HG03439 (cell line): ENCODE results near the gene ECI2.
"Not testable (repeated sequence)": the region's sequence is repeated elsewhere in the genome, so short reads cannot be mapped to it uniquely, and the experiment has no call there.

Experiments used
- ATAC-seq: cut with Tn5 transposase; IDR thresholded peaks from one replicate; pipeline ENCODE4 v1.9.1; 2021; ENCODE audit warnings: mild to moderate bottlenecking, moderate library complexity; ENCODE audit not compliant: unreplicated experiment

ECI2 gene

GRCh38 chr6:4103929-4104328 is 31.4 kb downstream of the ECI2 start:
- ATAC-seq, result no peak

- ATAC-seq, result no peak
Observed at GRCh38 chr6:4102687-4103244, 32.6 kb downstream of the ECI2 start.

- ATAC-seq, result no peak
Observed at GRCh38 chr6:4101298-4101697, 34.1 kb downstream of the ECI2 start.

GRCh38 chr6:4100655-4101054 is 34.7 kb downstream of the ECI2 start:
- no peak for ATAC-seq

- ATAC-seq, result no peak
Observed at GRCh38 chr6:4093288-4093687, 42.1 kb downstream of the ECI2 start.

DNA sequence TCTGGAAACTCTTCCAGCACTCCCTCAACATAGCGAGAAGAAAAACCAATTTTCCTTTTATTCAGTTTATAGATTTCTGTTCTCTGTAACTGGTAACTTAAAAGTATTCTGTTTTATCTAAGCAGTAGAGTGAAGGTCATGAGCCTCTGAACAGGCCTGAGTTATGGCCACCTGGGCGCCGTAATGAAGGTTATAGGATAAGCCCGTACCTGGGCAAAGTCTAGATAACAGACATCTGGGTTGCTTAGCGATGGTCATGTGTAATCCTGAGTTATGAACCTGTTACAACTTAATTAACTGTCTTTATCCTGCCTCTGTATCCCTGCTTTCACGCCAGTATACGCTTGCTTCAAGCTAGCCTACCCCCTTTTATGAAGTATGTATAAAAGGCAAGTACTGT is 43.4 kb downstream of the ECI2 start:
- no peak for ATAC-seq

DNA sequence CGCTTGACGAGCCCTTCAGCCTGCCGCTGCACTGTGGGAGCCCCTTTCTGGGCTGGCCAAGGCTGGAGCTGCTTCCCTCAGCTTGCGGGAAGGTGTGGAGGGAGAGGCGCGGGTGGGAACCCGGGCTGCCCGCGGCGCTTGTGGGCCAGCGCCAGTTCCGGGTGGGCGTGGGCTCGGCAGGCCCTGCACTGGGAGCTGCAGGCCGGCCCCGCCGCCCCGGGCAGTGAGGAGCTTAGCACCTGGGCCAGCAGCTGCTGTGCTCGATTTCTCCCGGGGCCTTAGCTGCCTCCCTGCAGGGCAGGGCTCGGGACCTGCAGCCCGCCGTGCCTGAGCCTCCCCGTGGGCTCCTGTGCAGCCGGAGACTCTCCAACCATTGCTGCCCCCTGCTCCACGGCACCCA is 45.3 kb downstream of the ECI2 start:
- ATAC-seq, result not testable (repeated sequence)

DNA sequence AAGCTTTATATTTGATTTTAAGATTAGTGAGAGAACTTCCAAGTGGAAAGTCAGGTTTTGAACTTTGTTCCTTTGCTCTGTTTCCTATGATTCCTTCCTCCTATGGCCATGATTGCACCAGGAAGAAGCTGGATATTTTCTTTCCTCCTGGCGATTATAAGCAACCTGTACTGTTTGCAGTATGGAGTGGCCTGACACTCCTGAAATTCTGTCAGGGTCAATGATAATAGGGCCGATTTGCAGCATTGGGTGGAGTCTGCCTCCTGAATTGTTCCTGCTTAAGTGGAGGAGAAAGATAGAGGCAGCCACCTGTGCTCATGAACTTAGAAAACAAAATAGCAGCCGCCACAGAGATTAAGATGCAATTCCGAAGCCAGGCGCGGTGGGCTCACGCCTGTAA is 46.7 kb downstream of the ECI2 start:
- no peak for ATAC-seq

- no peak for ATAC-seq
Observed at GRCh38 chr6:4085332-4085700, 50.1 kb downstream of the ECI2 start.

DNA sequence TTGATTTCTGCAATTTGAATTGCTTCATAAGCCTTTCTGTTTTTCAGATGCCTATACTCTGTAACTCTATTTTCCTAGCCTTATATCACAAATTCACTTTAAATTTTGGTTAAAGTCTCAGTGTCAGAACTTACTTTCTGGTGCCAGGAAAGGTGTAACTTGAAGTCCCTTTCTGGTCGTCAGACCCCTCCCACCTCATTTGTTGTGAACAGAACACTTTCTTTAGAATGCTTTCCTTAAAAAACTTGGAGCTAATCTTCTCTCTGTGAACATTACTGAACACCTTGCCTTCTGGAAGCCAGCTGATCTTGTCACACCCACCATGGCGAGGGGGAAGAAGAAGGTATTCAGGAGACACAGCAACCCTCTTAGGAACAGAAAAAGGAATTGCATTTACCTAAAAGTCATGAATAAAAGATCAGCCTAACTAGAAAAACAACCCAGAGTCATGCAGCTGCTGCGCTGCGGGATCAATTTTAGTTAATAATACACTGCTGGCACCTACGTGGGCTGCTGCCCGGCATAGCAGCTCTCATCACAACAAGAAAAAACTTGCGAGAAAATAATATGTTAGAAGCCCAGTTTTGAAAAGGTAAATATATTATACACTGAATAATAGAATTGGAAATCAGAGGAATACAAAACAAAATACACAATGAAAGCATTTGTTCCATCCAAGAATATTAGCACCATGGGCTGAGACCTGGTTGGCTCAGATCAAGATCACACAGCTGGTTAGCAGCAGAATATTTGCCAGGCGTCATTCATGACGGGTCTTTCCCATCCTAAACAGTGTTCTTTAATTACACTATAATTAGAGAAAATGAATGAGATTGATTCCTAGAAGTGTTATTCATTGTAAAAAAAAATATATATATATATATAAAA is 50.7 kb downstream of the ECI2 start:
- ATAC-seq, result no peak

DNA sequence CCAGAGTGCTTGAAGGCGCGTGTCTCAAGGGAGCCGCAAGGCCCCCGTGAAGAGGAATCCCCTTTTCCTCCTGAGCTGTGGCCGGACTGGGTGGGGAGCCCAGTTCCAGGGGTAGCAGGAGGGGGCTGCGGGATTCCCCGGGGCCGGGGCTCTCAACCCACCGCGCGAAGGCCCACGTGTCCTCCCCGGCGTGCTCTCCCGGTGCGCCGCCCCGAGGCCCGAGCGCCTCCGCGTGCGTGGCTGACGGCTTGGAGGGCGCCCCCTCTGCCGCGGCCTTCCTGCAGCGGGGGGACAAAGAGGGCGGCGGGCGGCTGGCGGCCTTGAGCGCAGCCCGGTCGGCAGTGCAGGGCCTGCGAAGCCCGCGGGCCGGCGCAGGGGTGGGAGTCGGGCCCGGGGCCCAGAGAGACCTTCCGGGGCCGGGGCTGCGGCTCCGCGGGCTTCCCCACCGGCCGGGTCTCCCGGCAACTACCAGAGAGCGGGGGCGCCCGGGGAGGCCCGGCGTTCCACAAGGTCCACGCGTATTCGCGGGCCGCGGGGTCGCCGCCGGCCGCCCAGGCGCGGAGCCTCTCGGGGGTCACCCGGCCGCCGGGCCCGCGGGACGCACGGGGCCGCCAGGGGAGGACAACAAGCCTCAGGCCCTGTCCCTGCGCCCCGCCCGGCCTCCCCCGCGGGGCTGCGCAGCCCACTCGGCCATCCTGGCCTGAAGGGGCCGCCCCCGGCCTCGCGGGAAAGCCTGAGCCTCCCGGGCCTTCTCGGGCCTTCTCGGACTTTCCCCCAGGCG is 56.5 kb downstream of the ECI2 start, which contains the start of gene FAM217A:
TSS of gene FAM217A (minus strand) at position 447 of the 781 bp plus-strand sequence. CDS start 1,723 bp downstream, outside the sequence.
- ATAC-seq, result no peak

DNA sequence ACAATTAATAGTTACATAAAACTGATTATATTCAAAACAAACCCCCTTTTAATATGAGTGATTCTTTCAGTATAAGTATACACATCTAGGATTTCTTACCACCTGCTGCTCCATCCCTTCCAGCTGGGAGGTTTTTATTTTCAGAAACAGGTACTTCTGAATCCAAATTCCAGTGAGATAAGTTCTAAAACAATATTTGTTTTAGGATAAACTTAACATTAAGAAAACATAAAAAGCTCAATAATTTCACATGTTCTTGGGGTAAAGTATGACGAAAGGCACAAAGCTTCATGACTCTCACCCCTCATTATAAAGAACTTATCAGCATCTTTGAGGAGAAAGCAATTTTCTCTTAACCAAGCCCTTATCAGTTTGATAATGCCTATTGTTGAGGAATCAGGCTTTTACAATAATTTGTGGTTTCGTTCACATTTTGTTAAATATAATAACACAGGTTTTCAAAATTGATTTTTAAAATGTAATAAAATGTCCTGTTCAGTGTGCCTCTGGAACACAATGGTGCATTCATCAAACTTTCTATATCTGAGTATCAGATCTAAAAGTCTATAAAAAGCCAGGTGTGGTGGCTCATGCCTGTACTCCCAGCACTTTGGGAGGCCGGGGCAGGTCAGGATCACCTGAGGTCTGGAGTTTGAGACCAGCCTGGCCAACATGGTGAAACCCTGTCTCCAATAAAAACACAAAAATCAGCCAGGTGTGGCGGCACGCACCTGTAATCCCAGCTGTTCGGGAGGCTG is 60.7 kb downstream of the ECI2 start:
- ATAC-seq, result no peak

DNA sequence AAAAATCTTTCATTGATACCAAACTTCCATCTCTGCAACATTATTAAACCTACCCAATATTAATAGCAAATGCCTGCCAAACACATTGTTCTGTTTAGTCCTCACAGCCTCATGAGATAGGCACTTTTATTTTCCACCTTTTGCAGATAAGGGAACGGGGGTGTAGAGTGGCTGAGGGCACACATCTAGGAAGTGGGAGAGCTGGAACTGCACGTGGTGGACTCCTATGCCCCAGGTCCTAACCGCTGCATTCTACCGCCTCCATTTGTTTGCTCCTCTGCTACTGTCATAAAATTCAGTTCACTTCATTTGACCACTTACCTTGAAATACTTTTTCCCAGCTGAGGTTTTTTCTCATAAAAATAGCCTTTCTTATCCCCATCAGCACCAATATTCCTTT is 64.0 kb downstream of the ECI2 start:
- ATAC-seq, result no peak

- ATAC-seq, result no peak
Observed at GRCh38 chr6:4069199-4069598, 66.2 kb downstream of the ECI2 start.

- no peak for ATAC-seq
Observed at GRCh38 chr6:4067673-4068072, 67.7 kb downstream of the ECI2 start.

GRCh38 chr6:4066029-4066755 is 69.2 kb downstream of the ECI2 start:
- ATAC-seq, result no peak
